Superior temporal gyrus (tissue), 1 donor: Measurements from ENCODE around the gene TLR9.
"Not testable (repeated sequence)": the region's sequence is repeated elsewhere in the genome, so short reads cannot be mapped to it uniquely, and the experiment has no call there.

Experiments
- DNase-seq: peaks from one replicate; pipeline ENCODE4 v3.0.0-alpha.2; 2016; ENCODE audit errors: extremely low spot score

The TLR9 gene

DNA sequence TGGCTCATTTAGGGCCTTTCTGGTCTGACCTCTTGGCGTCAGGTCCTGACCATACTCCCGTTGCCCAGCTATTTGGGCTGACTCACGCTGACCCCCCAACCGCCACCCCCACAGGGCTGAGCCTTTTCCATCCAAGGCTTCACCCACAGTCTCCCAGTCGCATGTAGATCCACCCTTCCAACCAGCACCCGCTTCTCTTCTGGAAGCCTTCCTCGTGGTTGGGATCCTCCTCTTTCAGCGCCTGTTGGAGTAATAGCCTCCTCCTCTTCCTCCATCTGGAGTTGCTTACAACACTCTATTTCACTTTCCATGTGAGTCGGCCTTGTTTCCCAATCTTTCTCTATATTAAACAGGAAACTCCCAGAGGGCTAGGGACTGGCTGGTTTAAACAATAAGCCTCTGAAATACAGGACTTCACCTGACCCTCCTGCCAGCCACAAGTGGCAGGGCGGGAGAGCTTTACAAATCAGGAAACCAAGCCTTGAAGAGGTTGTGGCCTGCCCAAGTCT, 29.6 kb downstream of the TLR9 start:
- no peak for DNase-seq

- no peak for DNase-seq
Observed at GRCh38 chr3:52195291-52195597, 30.2 kb downstream of the TLR9 start.

DNA sequence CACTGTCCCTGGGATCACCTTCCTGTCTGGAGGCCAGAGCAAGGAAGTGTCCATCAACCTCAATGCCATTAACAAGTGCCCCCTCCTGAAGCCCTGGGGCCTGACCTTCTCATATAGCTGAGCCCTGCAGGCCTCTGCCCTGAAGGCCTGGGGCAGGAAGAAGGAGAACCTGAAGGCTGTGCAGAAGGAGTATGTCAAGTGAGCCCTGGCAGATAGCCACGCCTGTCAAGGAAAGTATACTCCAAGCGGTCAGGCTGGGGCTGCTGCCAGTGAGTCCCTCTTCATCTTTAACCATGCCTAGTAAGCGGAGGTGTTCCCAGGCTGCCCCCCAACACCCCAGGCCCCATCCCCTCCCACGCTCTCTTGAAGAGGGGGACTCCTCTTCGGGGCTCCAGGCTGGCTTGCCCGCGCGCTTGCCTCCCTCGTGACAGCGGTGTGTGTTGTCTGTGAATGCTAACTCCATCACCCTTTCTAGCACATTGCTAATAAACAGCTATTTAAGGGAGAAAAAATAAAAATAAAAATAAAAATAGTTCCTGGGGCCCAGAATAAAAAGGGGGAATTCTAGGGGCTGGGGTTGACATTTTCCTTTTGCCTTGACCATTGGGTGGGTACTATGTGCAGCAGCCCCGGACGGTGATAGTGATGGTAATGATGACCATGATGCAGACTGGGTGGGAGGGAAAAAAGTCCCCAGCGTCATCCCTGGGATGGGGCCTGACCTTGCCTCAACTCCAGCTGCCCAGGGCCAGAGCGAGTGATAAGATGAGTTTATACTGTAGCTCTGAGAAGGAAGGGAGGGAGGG, 30.8 kb downstream of the TLR9 start:
- no peak for DNase-seq

GRCh38 chr3:52193065-52193464, 32.4 kb downstream of the TLR9 start:
- DNase-seq: peak; percentile 77

- no peak for DNase-seq
Observed at GRCh38 chr3:52191663-52192062, 33.8 kb downstream of the TLR9 start.

GRCh38 chr3:52190294-52191074, 35.0 kb downstream of the TLR9 start:
- DNase-seq: no peak

GRCh38 chr3:52188556-52188955, 36.9 kb downstream of the TLR9 start:
- DNase-seq: no peak

DNA sequence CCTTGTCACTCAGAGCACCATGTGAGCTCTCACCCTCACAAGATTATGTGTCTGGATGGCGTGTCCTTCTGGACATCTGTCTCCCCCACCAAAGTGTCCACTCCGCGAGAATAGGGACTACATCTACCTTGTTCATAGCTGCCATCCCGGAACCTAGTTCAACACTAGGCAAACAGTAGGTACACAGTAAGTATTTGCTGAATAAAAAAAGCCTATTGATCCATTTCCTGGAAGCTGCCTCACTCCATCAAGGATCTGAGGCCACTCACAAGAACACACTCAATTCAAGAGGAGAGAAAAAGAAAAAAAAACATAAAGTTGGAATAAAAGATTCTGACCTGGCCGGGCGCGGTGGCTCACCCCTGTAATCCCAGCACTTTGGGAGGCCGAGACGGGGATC, 38.7 kb downstream of the TLR9 start:
- DNase-seq: no peak

- DNase-seq: no peak
Observed at GRCh38 chr3:52185837-52186236, 39.6 kb downstream of the TLR9 start.

DNA sequence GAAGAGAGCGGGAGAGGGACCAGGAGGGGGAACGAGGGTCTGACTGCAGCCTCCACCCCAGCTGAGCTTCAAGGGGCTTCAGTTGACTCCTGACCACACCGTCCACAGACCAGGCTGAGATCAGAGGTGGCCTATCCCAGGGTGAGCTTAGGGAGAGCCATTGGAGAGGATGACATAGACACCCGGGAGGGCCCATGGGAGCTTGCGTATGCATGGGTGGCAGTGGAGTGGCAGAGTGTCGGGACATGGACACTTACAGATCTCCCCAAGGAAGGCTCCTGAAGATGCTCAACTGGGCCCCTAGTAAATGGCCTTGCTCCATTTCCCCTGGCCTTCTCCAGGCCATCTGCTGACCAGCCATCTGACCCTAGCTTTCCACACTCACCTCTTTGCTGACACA, 40.1 kb downstream of the TLR9 start:
- DNase-seq: no peak

DNA sequence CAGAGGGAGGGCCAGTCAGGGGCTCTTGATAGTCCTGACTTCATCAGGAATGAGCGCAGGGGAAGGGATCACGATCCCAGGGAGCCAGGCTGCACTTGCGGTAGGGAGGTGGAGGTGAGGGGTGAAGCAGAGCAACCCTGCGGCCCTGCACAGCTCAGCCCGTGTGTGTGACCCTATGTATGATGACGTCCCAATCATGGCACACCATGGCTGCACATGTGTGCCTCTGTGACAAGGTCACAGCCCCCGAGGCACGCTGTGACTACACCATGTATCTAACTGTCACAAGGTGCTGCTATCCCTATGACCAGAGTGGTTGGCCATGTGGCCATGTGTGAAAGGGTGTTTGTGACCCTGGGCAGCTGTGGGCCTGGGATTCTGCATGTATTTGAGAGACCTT, 40.8 kb downstream of the TLR9 start:
- DNase-seq: no peak

DNA sequence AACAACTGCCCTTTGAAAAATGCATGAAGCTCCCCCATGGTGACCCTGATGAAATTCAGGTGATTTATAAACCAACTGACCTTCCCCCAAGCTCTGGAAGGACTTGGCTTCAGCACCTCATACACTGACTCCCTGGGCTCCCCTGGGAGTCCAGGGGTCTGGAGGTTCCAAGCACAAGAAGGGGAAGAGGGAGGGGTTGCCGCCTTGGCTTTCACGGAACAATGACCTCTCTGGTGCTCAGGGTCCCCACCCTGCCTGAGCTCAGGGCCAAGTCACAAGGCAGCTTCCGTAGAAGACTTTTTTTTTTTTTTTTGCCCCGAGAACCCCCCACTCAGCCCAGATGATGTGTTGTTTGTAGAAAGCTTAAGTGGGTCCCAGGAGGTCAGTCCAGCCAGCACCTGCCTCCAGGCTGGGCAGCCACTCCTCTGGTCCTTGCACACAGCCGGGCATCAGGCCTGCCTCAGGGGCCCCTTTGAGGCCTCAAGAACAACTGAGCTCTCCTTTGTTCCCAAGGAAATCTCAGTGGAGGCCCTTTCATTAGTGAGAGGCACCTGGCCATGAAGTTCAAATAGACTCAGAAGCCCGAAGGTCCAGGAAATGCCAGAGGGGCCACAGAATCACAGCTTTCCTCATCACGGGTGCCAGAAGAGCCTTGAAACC, 41.5 kb downstream of the TLR9 start:
- DNase-seq: no peak

- DNase-seq: no peak
Observed at GRCh38 chr3:52182691-52183090, 42.8 kb downstream of the TLR9 start.

DNA sequence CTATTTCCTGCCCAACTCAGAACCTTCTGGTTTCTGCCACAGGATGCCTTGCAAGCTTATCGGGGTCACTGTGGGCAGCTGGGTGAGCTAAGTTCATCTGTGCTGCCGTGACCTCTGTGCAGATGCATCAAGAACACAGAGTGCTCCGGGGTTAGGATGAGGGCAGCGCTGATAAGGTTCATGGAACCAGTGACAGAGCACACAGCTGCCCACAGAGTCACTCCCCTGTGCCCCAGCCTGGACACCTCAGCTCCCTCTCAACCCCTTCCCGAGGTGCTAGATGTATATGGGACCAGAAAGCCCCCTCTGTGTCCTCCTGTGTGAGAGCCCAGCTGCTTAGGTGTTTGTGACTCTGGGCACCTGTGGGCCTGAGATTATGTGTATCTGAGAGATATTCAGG, 43.2 kb downstream of the TLR9 start:
- DNase-seq: no peak

DNA sequence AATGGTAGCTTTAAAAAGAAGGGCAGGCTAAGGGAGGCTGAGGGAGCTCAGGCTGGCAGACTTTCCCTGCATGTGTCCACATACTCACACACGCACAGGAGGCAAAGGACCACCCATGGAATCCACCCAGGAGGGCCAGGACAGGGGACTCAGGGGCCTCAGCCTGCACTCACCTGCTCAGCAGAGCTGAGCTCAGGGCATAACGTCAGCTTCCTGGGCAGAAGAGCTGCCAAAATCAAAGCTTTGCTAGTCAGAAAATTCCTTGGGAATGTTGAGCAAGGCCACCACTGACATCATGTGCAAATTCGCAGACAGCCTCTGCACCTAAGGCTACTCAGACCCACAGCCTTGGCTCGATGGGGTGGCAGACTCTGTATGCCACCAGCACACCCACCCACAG, 43.9 kb downstream of the TLR9 start:
- no peak for DNase-seq

DNA sequence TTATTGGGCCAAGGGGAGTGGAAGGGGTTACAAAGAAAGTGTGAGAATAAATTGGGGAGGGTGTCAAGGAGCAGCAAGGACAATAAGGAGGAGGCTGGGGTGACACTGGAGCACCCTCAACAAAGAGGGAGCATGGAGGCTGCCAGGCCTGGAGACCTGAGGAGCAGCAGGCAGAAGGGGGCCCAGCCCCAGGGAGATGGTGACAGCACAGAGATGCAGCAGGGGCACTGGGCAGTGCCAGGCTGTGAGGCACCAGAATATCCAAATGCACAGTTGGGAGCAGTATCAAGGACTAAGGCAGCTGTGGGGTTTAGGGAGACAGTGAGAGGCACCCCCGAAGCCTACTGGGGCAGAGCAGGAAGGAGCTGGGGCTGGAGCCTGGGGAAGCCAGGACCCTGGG, 46.9 kb downstream of the TLR9 start:
- DNase-seq: no peak

GRCh38 chr3:52178126-52178525, 47.3 kb downstream of the TLR9 start:
- DNase-seq: not testable (repeated sequence)

DNA sequence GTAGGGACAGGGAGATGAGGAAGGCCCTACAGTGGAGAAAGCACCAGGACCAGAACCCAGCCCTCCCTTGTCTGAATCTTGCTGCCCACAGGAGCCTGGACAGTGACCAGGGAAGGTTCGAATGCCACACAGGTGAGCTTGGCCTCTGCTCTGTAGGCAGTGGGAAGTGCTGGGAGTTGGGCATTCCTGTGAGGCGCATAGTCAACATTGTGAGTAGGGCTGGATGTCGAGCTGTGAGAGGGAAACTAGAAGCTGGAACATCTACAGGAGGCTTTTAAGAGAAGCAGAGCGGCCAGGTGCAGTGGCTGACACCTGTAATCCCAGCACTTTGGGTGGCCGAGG, 47.8 kb downstream of the TLR9 start:
- DNase-seq: no peak

DNA sequence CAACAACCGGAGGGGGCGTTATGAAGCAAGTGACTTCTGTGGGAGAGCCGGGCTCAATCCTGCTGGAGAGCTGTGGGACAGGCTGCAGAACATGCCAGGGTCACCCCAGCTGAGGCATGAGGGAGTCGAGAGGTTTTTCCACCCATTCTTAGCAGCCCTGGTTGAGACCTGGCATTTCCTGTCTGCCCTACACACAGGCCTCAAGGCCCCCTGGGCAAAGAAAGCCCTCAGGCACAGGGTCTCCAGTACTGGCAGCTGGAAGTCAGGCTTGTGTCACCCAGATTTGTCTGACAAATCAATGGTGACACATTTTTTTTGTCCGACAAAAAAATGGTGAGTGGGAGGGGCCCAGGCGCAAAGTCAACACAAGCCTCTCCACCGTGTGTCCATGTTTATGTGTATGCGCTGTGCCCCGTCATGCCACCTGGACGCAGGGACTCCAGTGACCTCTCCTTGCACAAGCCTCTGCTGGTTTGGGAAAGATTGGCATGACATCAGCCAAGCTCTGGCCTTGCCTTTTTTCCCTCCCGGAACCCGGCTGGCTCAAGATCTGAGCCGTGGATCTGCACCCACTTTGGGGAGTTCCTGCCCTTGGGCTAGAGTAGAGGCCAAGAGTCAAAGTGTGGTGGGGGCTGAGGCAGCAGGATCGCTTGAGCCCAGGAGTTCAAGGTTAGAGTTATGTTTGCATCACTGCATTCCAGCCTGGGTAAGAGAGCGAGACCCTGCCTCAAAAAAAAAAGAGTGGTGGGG, 48.3 kb downstream of the TLR9 start:
- no peak for DNase-seq

DNA sequence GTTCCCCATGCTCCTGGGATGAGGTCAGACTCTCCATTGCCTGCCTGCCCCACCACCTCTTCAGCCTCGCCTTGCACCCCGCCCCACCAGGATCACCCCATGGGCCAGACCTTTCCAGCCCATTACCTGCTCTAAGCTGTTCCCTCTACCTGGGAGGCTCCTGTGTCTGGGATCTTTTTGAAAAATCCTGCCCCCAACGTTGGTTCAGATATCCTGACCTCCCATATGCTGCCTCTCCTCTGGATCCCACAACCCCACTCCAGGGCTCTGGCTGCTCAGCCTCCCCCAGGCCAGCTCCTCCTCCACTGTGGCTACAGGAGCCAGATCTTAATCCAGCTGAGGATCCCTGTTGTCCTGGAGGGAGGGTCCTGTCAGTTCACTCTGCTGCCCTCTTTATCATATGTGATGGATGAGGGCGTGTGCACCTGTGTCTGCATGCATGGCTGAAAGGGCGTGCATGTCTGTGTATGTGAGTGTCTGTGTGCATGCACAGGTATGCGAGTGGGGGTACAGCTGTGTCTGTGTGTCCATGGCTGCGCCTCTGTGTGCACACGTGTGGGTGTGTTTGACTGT, 49.2 kb downstream of the TLR9 start:
- DNase-seq: no peak

DNA sequence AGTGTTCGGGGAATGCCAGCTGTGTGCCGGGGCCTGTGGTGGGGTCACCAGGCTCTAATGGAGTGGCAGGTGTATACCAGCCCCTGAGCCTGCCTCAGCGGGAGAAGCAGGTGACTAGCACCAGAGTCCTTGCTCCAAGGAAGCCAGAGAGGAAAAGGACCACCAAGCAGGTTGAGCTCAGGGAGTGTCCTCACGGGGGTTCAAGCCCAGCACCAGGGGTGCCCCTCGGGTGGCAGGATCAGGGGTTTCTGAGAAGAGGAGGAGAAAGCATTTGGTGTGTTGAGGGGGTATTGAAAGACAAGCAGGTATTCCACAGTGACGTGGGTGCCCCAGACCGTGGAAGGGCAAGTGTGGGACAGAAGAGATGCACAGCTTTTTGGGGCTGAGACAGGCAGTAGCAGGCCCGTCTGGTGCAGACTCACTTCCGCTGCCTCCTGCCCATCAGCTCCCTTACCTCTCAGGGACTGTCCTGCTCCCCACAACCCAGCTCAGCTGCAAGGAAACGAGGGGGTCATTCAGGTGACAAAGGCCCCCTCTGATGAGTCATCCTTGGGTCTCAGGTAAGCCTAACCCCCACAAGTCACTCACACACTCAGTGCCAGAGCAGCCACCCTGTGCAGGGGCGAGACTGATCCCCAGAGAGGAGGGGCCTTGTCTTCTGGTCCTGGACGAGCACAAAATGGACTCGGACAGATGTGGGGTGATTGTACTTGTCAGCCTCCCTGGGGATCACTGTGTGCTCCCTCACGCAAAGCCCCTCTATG, 49.8 kb downstream of the TLR9 start:
- no peak for DNase-seq
